Activated CD8-positive, alpha-beta memory T cell treated with anti-CD3 and anti-CD28 coated beads, Interleukin-2, amount 50 U/mL, for 24 hours (primary cell): ENCODE data around the gene PHF1.

Experiments used
- DNase-seq: peaks from one replicate; pipeline ENCODE4 v3.0.0-alpha.2; 2020; ENCODE audit errors: extremely low read depth

PHF1 gene

GRCh38 chr6:33454009-33454946 is 43.5 kb downstream of the PHF1 start, which contains the start of gene ZBTB9:
ZBTB9 (plus strand) TSS chr6:33454576; CDS start chr6:33455101, 525 bp downstream.
- peak; percentile 83 for DNase-seq

- DNase-seq, result no peak
Measured at GRCh38 chr6:33455051-33455450, 44.2 kb downstream of the PHF1 start.

- no peak for DNase-seq
Measured at GRCh38 chr6:33456156-33456555, 45.3 kb downstream of the PHF1 start.

GRCh38 chr6:33458676-33459075 is 47.9 kb downstream of the PHF1 start:
- no peak for DNase-seq

- no peak for DNase-seq
Measured at GRCh38 chr6:33459226-33459625, 48.4 kb downstream of the PHF1 start.
